T1000 (cell line): Measurements from ENCODE around the gene ARID1B.

Source experiments
- DNase-seq: peaks from one replicate; lab custom pipeline; 2025; ENCODE audit warnings: mixed read lengths; lab: John Stamatoyannopoulos, UW

The ARID1B gene

GRCh38 chr6:157211603-157212455 lies 434.7 kb downstream of the ARID1B start:
- no peak for DNase-seq

- DNase-seq, result no peak
Observed at GRCh38 chr6:157213426-157213825, 436.2 kb downstream of the ARID1B start.

DNA sequence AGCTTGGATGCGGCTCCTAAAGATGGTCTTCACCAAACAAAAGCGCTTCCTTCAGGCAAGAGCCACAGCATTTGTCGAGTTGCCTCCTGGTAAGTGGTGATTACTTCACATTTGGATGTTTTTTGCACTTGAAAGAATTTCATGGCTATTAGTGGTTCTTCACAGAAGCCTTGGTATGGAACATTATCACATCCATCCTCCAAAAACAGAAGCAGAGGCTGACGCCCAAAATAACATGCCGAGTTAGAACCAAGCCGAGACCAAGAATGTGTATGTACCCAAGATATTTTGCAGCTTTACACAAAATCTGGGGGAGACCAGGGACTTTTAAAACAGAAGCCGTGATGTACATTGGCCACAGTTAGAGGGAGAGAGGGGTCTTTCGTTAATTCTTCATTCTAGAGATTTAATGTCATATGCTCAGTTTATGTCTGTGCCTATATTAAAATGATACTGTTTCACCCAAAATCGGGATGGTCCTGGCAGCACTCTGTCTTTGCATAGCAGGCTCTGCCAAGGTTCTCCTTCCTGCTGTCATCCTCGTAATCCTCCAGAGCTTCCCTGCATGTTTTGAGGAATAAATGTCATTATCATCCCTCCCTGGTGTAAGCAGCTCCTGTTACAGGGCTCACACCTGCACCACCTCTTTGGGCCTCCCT lies 436.9 kb downstream of the ARID1B start:
- DNase-seq, result no peak

DNA sequence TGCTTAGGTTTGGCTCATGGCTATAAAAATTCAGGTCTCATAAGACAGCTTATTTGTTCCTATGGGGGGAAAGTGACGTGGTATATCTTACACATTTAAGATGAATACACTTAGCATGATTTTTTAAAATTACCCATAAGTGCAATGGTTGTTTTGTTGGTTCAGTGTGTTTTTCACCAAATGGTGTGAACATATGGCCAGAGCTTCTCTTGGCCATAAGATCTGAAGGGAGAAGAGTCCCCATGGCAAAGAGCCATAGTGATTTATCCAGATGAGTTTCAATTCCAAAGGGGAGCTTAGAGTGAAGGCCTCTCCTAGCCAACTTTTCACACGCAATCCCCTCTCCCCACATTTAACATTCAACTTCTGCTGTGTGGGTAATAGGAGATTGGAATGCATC lies 438.5 kb downstream of the ARID1B start:
- DNase-seq, result no peak

DNA sequence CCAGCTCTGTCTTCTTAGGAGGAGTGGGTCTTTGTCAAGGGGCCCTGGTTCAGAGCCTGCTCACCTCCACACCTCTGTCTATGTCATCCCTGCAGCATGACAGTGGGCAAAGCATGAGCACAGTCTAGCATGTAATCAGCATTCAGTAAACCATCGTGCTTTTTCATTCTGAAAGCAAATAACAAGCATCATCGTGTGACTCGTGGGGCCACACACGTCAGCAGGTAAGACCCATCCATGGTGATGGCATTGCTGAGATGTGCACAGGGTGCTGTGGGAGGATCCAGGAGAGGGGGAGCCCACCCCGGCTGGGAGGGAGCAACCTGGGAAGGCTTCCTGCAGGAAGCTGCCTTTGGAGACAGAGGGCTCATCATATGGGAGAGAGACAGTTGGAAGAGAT lies 439.4 kb downstream of the ARID1B start:
- no peak for DNase-seq

DNA sequence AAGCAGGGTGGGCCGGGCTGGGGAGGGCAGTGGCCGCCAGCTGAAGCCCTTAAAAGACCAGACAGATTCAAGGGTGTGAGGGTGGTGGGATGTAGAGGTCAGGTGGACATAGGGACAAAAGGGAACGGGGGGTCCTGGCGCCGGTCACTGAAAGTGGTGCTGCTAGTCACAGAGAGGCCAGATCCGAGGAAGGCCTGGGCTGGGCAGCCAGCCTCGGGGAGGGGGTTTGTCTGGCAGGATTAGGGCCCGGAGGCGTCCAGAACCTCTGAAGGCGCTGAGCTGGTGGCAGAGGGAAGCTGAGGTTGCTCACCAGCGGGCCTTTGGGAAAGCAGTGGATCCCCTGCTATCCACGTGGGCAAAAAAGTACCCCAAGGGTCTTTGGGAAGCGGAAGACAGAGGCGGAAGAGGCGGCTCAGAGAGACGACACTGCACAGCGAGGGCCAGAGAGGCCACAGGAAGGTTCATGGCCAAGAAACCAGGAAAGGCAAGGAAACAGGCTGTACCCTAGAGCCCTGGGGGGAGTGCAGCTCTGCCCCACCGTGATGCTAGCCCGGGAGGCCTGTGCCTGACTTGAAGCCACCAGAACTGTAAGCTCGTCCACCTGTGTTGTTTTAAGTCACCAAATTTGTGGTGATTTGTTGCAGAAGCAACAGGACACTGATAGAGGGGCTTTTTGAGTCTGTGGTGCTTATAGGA lies 440.2 kb downstream of the ARID1B start:
- DNase-seq, result no peak

- DNase-seq, result no peak
Observed at GRCh38 chr6:157217894-157218370, 440.8 kb downstream of the ARID1B start.

DNA sequence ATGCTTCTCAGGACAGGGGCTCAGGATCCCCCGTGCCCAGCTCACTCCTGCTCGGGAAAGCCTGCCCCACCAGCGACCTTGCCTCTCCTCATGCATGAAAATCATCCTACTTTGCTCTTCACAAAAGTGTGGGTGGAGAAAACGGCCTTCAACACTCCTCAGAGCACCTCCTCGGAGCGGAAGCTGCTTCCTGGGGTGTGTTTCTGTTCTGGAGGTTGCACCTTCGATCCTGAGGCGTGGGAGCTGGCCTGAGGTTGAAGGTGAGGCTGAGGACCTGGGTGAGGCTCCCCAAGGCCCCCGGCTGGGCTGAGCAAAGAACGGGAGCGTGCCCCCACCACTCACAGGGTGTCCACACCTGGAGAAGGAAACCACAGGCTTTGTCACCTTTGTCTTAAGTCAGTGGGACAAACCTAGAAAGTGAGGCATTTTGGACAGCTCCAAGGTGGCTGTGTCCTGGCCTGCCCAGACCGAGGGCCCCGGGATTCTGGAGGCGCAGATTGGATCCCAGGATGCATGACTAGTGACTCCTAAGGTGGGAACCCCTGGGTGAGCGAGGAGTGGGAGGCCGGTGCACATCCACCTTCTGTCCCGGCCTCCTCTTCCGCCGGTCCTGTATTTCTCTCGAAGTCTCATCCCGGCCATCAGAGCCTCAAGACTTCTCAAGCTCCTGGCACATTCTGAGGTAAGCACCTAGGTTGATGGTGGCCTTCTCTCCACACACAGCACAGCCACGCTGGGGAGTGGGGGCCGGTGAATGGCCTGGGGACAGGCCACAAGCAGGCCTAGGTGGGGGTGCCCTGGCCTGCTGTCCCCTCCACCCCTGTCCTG lies 441.4 kb downstream of the ARID1B start:
- no peak for DNase-seq

- DNase-seq, result no peak
Observed at GRCh38 chr6:157219201-157220200, 442.3 kb downstream of the ARID1B start.

- DNase-seq, result no peak
Observed at GRCh38 chr6:157220485-157220884, 443.3 kb downstream of the ARID1B start.

- DNase-seq, result peak; percentile 61
Observed at GRCh38 chr6:157221049-157221816, 444.1 kb downstream of the ARID1B start.

DNA sequence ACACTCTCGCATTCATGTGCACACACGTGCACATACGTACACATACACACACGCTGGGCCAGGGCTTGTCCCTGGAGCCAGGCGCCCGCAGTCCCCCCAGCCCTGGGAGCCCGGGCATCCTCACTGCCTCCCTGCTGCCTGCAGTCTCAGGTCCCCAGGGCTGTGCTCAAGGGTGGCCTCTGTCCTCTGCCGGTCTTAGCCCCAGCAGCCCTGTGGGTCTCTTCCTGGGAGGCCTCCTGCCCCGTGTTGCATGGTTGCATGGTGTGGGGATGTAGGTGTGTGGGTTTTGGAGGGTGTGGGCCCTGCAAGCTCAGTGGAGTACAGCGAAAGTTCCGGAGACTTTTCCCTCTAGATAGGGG lies 444.6 kb downstream of the ARID1B start:
- DNase-seq, result no peak

GRCh38 chr6:157222201-157222981 lies 445.2 kb downstream of the ARID1B start:
- DNase-seq, result no peak

DNA sequence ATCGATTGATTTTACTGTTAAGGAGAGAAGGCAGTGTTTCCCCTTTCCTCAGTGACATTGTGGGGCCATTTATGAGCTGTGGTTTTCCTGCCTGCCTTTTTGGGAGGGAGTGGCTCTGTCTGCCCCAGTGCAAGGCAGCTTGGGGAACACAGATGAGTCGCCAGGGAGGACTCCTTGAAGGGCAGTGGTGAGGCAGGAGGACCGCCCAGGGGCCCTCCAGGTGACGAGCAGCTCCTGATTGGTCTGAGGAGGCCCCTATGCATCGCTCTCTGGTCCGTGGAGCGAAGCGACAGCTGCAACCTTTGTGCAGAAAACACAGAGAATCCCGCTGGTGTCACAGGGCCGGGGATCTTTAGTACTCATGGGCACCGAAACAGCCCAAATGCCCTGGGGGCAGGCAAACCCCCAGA lies 445.8 kb downstream of the ARID1B start:
- DNase-seq, result no peak

DNA sequence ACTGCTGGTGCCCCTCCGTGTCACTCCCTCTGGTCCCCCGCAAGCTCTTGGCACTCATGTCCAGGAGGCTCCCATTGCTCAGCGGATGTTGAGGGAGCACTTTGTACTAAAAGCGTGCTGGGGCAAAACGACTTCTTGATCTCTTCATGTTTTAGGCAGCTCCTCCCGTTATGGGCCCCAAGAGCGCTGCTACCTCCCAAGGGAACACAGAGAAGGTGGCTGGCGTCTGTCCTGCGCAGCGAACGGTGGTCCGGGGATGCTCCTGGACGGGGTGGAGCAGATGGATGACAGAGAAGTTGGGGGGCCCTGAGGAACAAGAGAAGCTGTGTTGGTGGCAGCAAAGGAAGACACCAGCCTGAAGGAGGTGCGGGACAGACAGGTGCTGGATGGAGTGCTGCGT lies 446.3 kb downstream of the ARID1B start:
- no peak for DNase-seq

GRCh38 chr6:157224178-157224950 lies 447.2 kb downstream of the ARID1B start:
- DNase-seq, result no peak

DNA sequence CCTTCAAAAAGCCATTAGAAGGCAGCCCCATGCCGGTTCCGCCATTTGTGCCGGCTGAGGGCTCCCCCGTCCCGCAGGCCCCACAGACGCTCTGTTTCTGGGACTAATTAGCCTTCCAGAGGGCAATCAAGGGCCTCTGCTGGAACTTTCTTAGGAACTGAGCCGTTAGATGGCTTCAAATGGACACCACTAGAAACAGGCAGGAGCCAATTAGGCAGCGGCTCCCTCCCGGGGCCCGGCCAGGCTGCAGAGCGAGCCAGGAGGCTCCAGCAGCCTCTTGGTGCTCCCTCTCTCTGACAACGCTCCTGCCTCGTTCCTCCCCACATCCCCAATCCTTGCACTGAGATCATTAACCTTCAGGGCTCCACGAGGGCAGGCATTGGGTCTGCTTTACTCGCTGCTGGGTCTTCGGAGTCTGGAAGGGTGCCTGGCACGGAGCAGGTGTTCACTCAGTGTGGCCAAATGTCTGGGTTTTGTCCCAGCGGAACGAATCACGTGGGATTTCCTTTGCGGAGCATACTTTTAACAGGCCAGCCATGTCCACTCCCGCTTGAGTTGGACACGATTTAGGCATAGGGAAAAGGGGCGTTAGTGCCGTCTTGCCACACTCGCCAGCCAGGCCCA lies 447.9 kb downstream of the ARID1B start:
- DNase-seq, result no peak

- no peak for DNase-seq
Observed at GRCh38 chr6:157225575-157225995, 448.4 kb downstream of the ARID1B start.
